Spleen (tissue), 7 donors: ENCODE data around the gene ADCY2.

Source experiments
- CTCF ChIP-seq, 11 experiments: fragments of 200-600 bp in 7 of 11; fragments of 450-650 bp in 4 of 11; sonication (generic) in 4 of 11; IDR thresholded peaks in 8 of 11; conservative IDR thresholded peaks in 3 of 11; 1 replicate in 7 of 11; 2 replicates in 4 of 11; pipeline versions ENCODE4 v1.4.0 to v1.8.0; 2016 to 2021; ENCODE audit warnings: antibody characterized with exemption in 11 of 11, inconsistent platforms in 4 of 11, mild to moderate bottlenecking in 1 of 11
- POLR2AphosphoS5 ChIP-seq, 3 donors: sonication (generic); formaldehyde crosslinking; IDR thresholded peaks; one replicate each; pipeline ENCODE4 v1.5.1; 2017; ENCODE audit warnings: antibody characterized with exemption in 3 of 3
- donor health status: DM: no; HTN: no; CAD: no; lungs with moderate emphysema.
- donor health status: DM: no; HTN: no; CAD: no.
- donor health status: DM: no; HTN: no; CAD: no.

- TF ChIP-seq POLR2AphosphoS5 (IDR thresholded peaks at IDR 0.05) (no peak), CTCF (IDR thresholded peaks at IDR 0.05 in 8 of 11, conservative IDR thresholded peaks at IDR 0.05 in 3 of 11) (no peak)
These were observed 398.9 kb downstream of the ADCY2 start for GRCh38 chr5:7794823-7795222.
